DOHH2 (cell line): ENCODE measurements around the gene AGBL5.

Experiments
- H3F3A ChIP-seq: fragments of 200-600 bp; sonication (generic), shearing (Covaris generic); 2 replicates; pipeline ENCODE4 v1.6.0; 2016; ENCODE audit warnings: antibody characterized with exemption, mild to moderate bottlenecking; ENCODE audit not compliant: control insufficient read depth, insufficient read depth
- H3K27ac ChIP-seq: fragments of 200-600 bp; sonication (generic); 2 replicates; pipeline ENCODE4 v1.5.1; 2014; ENCODE audit warnings: low read depth, mild to moderate bottlenecking, low read length, moderate library complexity
- H3K27me3 ChIP-seq: fragments of 200-600 bp; sonication (generic); 2 replicates; pipeline ENCODE4 v1.6.1; 2014; ENCODE audit warnings: mild to moderate bottlenecking, low read length, mixed read lengths; ENCODE audit not compliant: control insufficient read depth
- H3K36me3 ChIP-seq: fragments of 200-600 bp; sonication (generic); 2 replicates; pipeline ENCODE4 v1.6.1; 2014; ENCODE audit warnings: mild to moderate bottlenecking, low read length, moderate library complexity, mixed read lengths; ENCODE audit not compliant: control insufficient read depth
- H3K4me1 ChIP-seq: fragments of 200-600 bp; sonication (generic); 2 replicates; pipeline ENCODE4 v1.6.1; 2014; ENCODE audit warnings: mild to moderate bottlenecking, low read length, mixed read lengths; ENCODE audit not compliant: control insufficient read depth
- H3K4me2 ChIP-seq: fragments of 200-600 bp; sonication (generic); 2 replicates; pipeline ENCODE4 v1.6.0; 2014; ENCODE audit warnings: mild to moderate bottlenecking, low read length, moderate library complexity
- H3K4me3 ChIP-seq: fragments of 200-600 bp; sonication (generic); 2 replicates; pipeline ENCODE4 v1.5.1; 2014; ENCODE audit warnings: mild to moderate bottlenecking, low read length, mixed read lengths
- H3K79me2 ChIP-seq: fragments of 200-600 bp; sonication (generic); 2 replicates; pipeline ENCODE4 v1.6.1; 2014; ENCODE audit warnings: mild to moderate bottlenecking, low read length, mixed read lengths; ENCODE audit not compliant: control insufficient read depth
- H3K9me2 ChIP-seq: fragments of 200-600 bp; sonication (generic); replicated peaks from 2 replicates; pipeline ENCODE4 v1.6.1; 2014; ENCODE audit warnings: mild to moderate bottlenecking, low read length, mixed read lengths; ENCODE audit not compliant: control insufficient read depth
- H3K9me3 ChIP-seq: fragments of 200-600 bp; sonication (generic); 2 replicates; pipeline ENCODE4 v1.6.1; 2014; ENCODE audit warnings: antibody characterized with exemption, low read length, mixed read lengths; ENCODE audit not compliant: control insufficient read depth, insufficient read depth
- H4K20me1 ChIP-seq: fragments of 200-600 bp; sonication (generic); 2 replicates; pipeline ENCODE4 v1.6.0; 2014; ENCODE audit warnings: low read depth, mild to moderate bottlenecking, antibody characterized with exemption, low read length, moderate library complexity; ENCODE audit not compliant: control insufficient read depth, insufficient read depth
- CTCF ChIP-seq: fragments of 200-600 bp; sonication (generic); IDR thresholded peaks from one replicate; pipeline ENCODE4 v1.5.1; 2014; ENCODE audit warnings: antibody characterized with exemption, mild to moderate bottlenecking, low read depth, low read length; ENCODE audit not compliant: poor library complexity, severe bottlenecking
- EZH2phosphoT487 ChIP-seq: fragments of 200-600 bp; sonication (generic); IDR thresholded peaks from 2 replicates; pipeline ENCODE4 v1.6.1; 2017; ENCODE audit warnings: borderline replicate concordance, mild to moderate bottlenecking, antibody characterized with exemption, low read length, moderate library complexity, mixed read lengths

AGBL5 gene

GRCh38 chr2:27088634-27089033 lies 37.2 kb downstream of the AGBL5 start:
- no peak overlapping the region for H3K4me2 ChIP-seq
- no peaks in the 10 kb centered on the region for H3K9me2 ChIP-seq
- no peak overlapping the region for H3K27ac ChIP-seq
- H3F3A ChIP-seq, result no peaks in the 10 kb centered on the region
- no peaks in the 10 kb centered on the region for H3K27me3 ChIP-seq
- no peaks in the 10 kb centered on the region for H3K36me3 ChIP-seq
- no peak overlapping the region for H3K4me3 ChIP-seq
- H3K4me1 ChIP-seq, result peaks cover 23% of the 10 kb centered on the region
- H4K20me1 ChIP-seq, result no peaks in the 10 kb centered on the region
- H3K79me2 ChIP-seq, result no peaks in the 10 kb centered on the region
- TF ChIP-seq EZH2phosphoT487 (no peak), CTCF (no peak)
- no peaks in the 10 kb centered on the region for H3K9me3 ChIP-seq

GRCh38 chr2:27089111-27089954 lies 37.9 kb downstream of the AGBL5 start:
- TF ChIP-seq CTCF (no peak), EZH2phosphoT487 (no peak)
- no peaks in the 10 kb centered on the region for H4K20me1 ChIP-seq
- no peaks in the 10 kb centered on the region for H3K9me3 ChIP-seq
- H3K4me3 ChIP-seq, result no peak overlapping the region
- H3F3A ChIP-seq, result no peaks in the 10 kb centered on the region
- H3K4me2 ChIP-seq, result no peak overlapping the region
- H3K79me2 ChIP-seq, result no peaks in the 10 kb centered on the region
- H3K27me3 ChIP-seq, result no peaks in the 10 kb centered on the region
- no peak overlapping the region for H3K27ac ChIP-seq
- H3K9me2 ChIP-seq, result no peaks in the 10 kb centered on the region
- H3K36me3 ChIP-seq, result no peaks in the 10 kb centered on the region
- H3K4me1 ChIP-seq, result peaks cover 23% of the 10 kb centered on the region

GRCh38 chr2:27091746-27092695 lies 40.6 kb downstream of the AGBL5 start:
- no peaks in the 10 kb centered on the region for H3K79me2 ChIP-seq
- no peaks in the 10 kb centered on the region for H3K9me3 ChIP-seq
- peaks cover 19% of the 10 kb centered on the region for H3K4me1 ChIP-seq
- no peaks in the 10 kb centered on the region for H3K27me3 ChIP-seq
- no peaks in the 10 kb centered on the region for H3F3A ChIP-seq
- H3K36me3 ChIP-seq, result no peaks in the 10 kb centered on the region
- no peaks in the 10 kb centered on the region for H3K9me2 ChIP-seq
- no peak overlapping the region for H3K4me3 ChIP-seq
- H4K20me1 ChIP-seq, result no peaks in the 10 kb centered on the region
- H3K27ac ChIP-seq, result no peak overlapping the region
- TF ChIP-seq CTCF (no peak), EZH2phosphoT487 (no peak)
- no peak overlapping the region for H3K4me2 ChIP-seq
